Karpas-422 (cell line): ENCODE measurements around the gene MYLIP. TPM values are rescaled to one million over a fixed set of nuclear protein-coding genes. Genes with fewer than 3 reads are reported as not detected.
"Not testable (repeated sequence)": the region's sequence is repeated elsewhere in the genome, so short reads cannot be mapped to it uniquely, and the experiment has no call there.

ENCODE experiments used
- DNase-seq: peaks from one replicate; pipeline ENCODE4 v3.0.0-alpha.2; 2015
- H2AFZ ChIP-seq: fragments of 200-600 bp; sonication (generic); 2 replicates; pipeline ENCODE4 v1.6.1; 2014; ENCODE audit warnings: antibody characterized with exemption, low read length, mixed read lengths
- H3K27ac ChIP-seq: fragments of 200-600 bp; sonication (generic); 2 replicates; pipeline ENCODE4 v1.5.1; 2014; ENCODE audit warnings: mild to moderate bottlenecking, low read length, moderate library complexity
- H3K27me3 ChIP-seq: fragments of 200-600 bp; sonication (generic); 2 replicates; pipeline ENCODE4 v1.6.1; 2014; ENCODE audit warnings: low read length, mixed read lengths
- H3K36me3 ChIP-seq: fragments of 200-600 bp; sonication (generic); 2 replicates; pipeline ENCODE4 v1.6.1; 2014; ENCODE audit warnings: low read length, mixed read lengths; ENCODE audit not compliant: insufficient read depth
- H3K4me1 ChIP-seq: fragments of 200-600 bp; sonication (generic); 2 replicates; pipeline ENCODE4 v1.6.1; 2014; ENCODE audit warnings: mild to moderate bottlenecking, low read length, mixed read lengths
- H3K4me2 ChIP-seq: fragments of 200-600 bp; sonication (generic); 2 replicates; pipeline ENCODE4 v1.6.1; 2014; ENCODE audit warnings: low read length, low read depth, mild to moderate bottlenecking; ENCODE audit not compliant: poor library complexity, severe bottlenecking
- H3K4me3 ChIP-seq: fragments of 200-600 bp; sonication (generic); 2 replicates; pipeline ENCODE4 v1.5.1; 2014; ENCODE audit warnings: mild to moderate bottlenecking, antibody characterized with exemption, low read length, mixed read lengths
- H3K79me2 ChIP-seq: fragments of 200-600 bp; sonication (generic); 2 replicates; pipeline ENCODE4 v1.6.1; 2014; ENCODE audit warnings: mild to moderate bottlenecking, low read length, mixed read lengths
- H3K9ac ChIP-seq: fragments of 200-600 bp; sonication (generic); 2 replicates; pipeline ENCODE4 v1.6.0; 2014; ENCODE audit warnings: low read length
- H3K9me2 ChIP-seq: fragments of 200-600 bp; sonication (generic), shearing (Covaris generic); replicated peaks from 2 replicates; pipeline ENCODE4 v1.6.0; 2014; ENCODE audit warnings: mild to moderate bottlenecking, low read length, moderate library complexity; ENCODE audit not compliant: insufficient read depth
- H3K9me3 ChIP-seq: fragments of 300-700, 200-600 bp; sonication (generic); 2 replicates; pipeline ENCODE4 v1.6.1; 2014; ENCODE audit warnings: low read length, mixed read lengths
- H4K20me1 ChIP-seq: fragments of 200-600 bp; sonication (generic); 2 replicates; pipeline ENCODE4 v1.6.1; 2014; ENCODE audit warnings: mild to moderate bottlenecking, antibody characterized with exemption, low read length, low read depth; ENCODE audit not compliant: insufficient read depth
- total RNA-seq: library from RNA; depleted of rRNA; stranded (reverse); fragments of >200 nt; shearing (Covaris generic); gene quantifications from 2 replicates; pipeline ENCODE4 v1.2.3, GENCODE V29; 2014; ENCODE audit warnings: low replicate concordance

The MYLIP gene
- total RNA-seq, 1 experiment from 2014 or later = 71.0 TPM

DNA sequence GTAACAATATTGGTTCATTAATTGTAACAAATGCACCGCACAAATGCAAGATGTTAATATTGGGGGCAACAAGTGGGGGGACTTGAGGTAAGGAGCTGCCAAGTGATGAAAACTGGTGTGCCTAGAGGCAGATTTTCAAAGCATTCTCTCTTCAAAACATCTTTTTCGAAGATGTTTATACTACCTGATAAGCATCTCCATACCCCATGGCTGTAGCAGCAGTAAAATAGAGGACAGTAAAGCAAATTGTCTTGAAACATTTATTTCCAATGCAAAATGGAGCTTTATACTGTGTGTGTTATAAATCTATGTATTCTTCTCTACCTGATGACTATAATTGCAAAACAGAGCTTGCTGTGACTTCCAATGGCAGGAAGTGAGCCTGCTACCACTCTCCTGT, 42.5 kb downstream of the MYLIP start:
- Histone ChIP-seq H3K36me3 (no peaks in the 10 kb centered on the region), H3K4me1 (no peaks in the 10 kb centered on the region), H2AFZ (no peak overlapping the region), H3K9me3 (no peaks in the 10 kb centered on the region), H3K9me2 (no peaks in the 10 kb centered on the region), H4K20me1 (no peaks in the 10 kb centered on the region), H3K79me2 (no peaks in the 10 kb centered on the region), H3K9ac (no peak overlapping the region), H3K4me2 (no peak overlapping the region), H3K27ac (no peak overlapping the region), H3K27me3 (no peaks in the 10 kb centered on the region), H3K4me3 (no peak overlapping the region)
- no peak for DNase-seq

DNA sequence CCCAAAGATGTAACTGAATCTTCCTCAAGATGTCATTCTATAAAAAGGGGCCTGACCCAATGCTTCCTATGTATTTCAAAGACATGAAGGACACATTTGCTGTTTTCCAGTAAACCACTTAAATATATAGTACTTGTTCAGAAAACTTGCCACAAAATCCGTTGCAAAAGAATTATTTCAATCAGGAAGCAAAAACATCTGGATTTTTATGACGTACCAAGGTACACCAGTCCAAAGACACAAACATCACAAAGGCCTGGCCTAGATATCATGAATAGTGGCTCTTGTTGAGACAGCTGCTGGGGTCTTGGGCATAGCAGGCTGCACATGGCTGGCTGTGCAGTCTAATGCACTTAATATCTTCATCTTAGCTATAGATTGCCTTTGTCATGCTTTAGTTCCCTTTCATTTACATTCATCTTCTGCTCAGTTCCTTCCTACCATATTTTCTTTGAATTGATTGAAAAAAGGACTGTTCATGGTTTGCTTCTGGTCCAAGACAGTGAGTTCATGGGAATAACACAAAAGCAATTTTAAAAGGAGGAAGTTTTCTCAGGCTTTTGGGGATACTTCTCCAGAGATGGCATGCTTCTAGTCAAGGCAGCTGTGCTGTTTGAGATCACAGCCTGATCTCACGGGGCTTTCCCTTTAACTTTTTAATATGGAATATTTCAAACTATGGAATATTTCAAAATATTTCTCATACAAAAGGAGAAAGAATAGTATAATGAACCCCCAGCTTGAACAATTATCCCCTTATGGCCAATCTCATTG, 44.5 kb downstream of the MYLIP start:
- Histone ChIP-seq H3K4me1 (no peaks in the 10 kb centered on the region), H4K20me1 (no peaks in the 10 kb centered on the region), H3K9me3 (no peaks in the 10 kb centered on the region), H3K9ac (no peak overlapping the region), H3K79me2 (no peaks in the 10 kb centered on the region), H3K4me2 (no peak overlapping the region), H3K4me3 (no peak overlapping the region), H2AFZ (no peak overlapping the region), H3K27me3 (no peaks in the 10 kb centered on the region), H3K27ac (no peak overlapping the region), H3K9me2 (no peaks in the 10 kb centered on the region), H3K36me3 (no peaks in the 10 kb centered on the region)
- no peak for DNase-seq

DNA sequence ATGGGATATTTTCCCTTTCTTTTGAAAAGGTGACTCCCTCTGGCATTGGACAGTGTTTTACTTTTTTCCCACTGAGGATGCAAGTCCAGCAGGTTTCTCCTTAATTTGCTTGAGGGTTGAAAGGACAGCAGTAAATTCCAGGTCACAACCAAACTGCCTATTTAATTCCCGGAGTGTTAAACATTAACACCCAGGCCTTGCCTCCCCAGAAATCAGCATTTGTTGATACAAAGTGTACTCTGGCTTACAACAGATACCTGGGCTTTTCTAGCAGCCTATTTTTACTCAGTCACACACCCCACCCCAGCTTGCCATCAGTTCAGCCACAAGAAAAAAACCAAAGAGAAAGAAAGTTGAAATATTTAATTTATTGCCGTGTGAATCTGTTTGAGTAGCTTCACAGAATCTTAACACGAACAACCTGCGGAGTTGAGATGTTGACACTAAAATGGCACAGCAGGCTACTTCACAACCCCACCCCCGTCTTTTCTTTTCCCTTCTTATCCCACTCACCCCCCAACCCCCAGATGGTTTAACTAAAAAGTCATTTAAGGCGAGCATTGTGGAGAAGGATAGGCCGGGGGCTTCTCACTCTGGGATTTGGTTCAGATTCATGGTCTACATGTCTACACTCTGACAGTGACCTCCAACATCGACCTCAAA, 45.7 kb downstream of the MYLIP start:
- no peaks in the 10 kb centered on the region for H3K27me3 ChIP-seq
- no peaks in the 10 kb centered on the region for H3K4me1 ChIP-seq
- no peak for DNase-seq
- H3K36me3 ChIP-seq = no peaks in the 10 kb centered on the region
- no peaks in the 10 kb centered on the region for H3K9me3 ChIP-seq
- H2AFZ ChIP-seq = no peak overlapping the region
- H3K79me2 ChIP-seq = no peaks in the 10 kb centered on the region
- H3K4me2 ChIP-seq = no peak overlapping the region
- H4K20me1 ChIP-seq = no peaks in the 10 kb centered on the region
- no peaks in the 10 kb centered on the region for H3K9me2 ChIP-seq
- H3K9ac ChIP-seq = no peak overlapping the region
- no peak overlapping the region for H3K4me3 ChIP-seq
- no peak overlapping the region for H3K27ac ChIP-seq

GRCh38 chr6:16176600-16176999, 47.7 kb downstream of the MYLIP start:
- H3K4me1 ChIP-seq, H3K27ac ChIP-seq, H3K9ac ChIP-seq, H3K36me3 ChIP-seq, H3K27me3 ChIP-seq, H3K4me3 ChIP-seq, H3K9me3 ChIP-seq, H3K9me2 ChIP-seq, H4K20me1 ChIP-seq, H2AFZ ChIP-seq, H3K79me2 ChIP-seq, DNase-seq, H3K4me2 ChIP-seq: not testable (repeated sequence)

- Histone ChIP-seq H3K9me2 (no peaks in the 10 kb centered on the region), H3K36me3 (no peaks in the 10 kb centered on the region), H3K9me3 (no peaks in the 10 kb centered on the region), H3K4me1 (no peaks in the 10 kb centered on the region), H3K27me3 (no peaks in the 10 kb centered on the region), H4K20me1 (no peaks in the 10 kb centered on the region), H3K4me3 (no peak overlapping the region), H3K9ac (no peak overlapping the region), H3K27ac (no peak overlapping the region), H3K4me2 (no peak overlapping the region), H3K79me2 (no peaks in the 10 kb centered on the region), H2AFZ (no peak overlapping the region)
- no peak for DNase-seq
These were observed 49.0 kb downstream of the MYLIP start for GRCh38 chr6:16177881-16178280.

- no peaks in the 10 kb centered on the region for H3K36me3 ChIP-seq
- H2AFZ ChIP-seq = no peak overlapping the region
These were observed 49.5 kb downstream of the MYLIP start for GRCh38 chr6:16178351-16178750.

DNA sequence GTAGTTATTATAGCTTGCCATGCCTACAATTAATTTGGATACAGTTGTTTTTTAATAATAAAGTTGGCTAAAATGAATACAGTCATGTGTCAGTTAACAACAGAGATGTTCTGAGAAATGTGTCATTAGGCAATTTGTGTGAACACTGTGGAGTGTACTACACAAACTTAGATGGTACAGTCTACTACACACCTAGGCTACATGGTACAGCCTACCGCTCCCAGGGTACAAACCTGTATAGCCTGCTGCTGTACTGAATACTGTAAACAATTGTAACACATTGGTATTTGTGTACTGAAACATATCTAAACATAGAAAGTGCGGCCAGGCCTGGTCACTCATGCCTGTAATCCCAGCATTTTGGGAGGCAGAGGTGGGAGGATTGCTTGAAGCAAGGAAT, 50.2 kb downstream of the MYLIP start:
- no peak overlapping the region for H3K27ac ChIP-seq
- DNase-seq = no peak
- H3K4me3 ChIP-seq = no peak overlapping the region

More at GRCh38 chr6:16178351-16178750, 49.5 kb downstream of the MYLIP start:
- Histone ChIP-seq H3K9me2 (no peaks in the 10 kb centered on the region), H3K4me1 (no peaks in the 10 kb centered on the region), H3K27me3 (no peaks in the 10 kb centered on the region), H3K4me3 (no peak overlapping the region), H3K4me2 (no peak overlapping the region), H3K9me3 (no peaks in the 10 kb centered on the region), H3K27ac (no peak overlapping the region), H3K79me2 (no peaks in the 10 kb centered on the region), H3K9ac (no peak overlapping the region), H4K20me1 (no peaks in the 10 kb centered on the region)
- DNase-seq = no peak

GRCh38 chr6:16179970-16180431, 51.1 kb downstream of the MYLIP start:
- H3K9me3 ChIP-seq = no peaks in the 10 kb centered on the region
- no peaks in the 10 kb centered on the region for H4K20me1 ChIP-seq
- no peaks in the 10 kb centered on the region for H3K36me3 ChIP-seq
- no peak for DNase-seq
- H2AFZ ChIP-seq = no peak overlapping the region
- H3K4me3 ChIP-seq = no peak overlapping the region
- H3K4me1 ChIP-seq = no peaks in the 10 kb centered on the region
- no peak overlapping the region for H3K4me2 ChIP-seq
- no peaks in the 10 kb centered on the region for H3K9me2 ChIP-seq
- no peak overlapping the region for H3K27ac ChIP-seq
- H3K79me2 ChIP-seq = no peaks in the 10 kb centered on the region
- no peaks in the 10 kb centered on the region for H3K27me3 ChIP-seq
- no peak overlapping the region for H3K9ac ChIP-seq

More for the DNA sequence above, 50.2 kb downstream of the MYLIP start:
- no peaks in the 10 kb centered on the region for H3K36me3 ChIP-seq
- H3K9me2 ChIP-seq = no peaks in the 10 kb centered on the region
- H3K79me2 ChIP-seq = no peaks in the 10 kb centered on the region
- no peak overlapping the region for H3K4me2 ChIP-seq
- no peak overlapping the region for H3K9ac ChIP-seq
- H4K20me1 ChIP-seq = no peaks in the 10 kb centered on the region
- H3K9me3 ChIP-seq = no peaks in the 10 kb centered on the region
- H2AFZ ChIP-seq = no peak overlapping the region
- no peaks in the 10 kb centered on the region for H3K4me1 ChIP-seq
- H3K27me3 ChIP-seq = no peaks in the 10 kb centered on the region
